ENCODE results near the gene COIL. TPM values are rescaled to one million over a fixed set of nuclear protein-coding genes. Genes with fewer than 3 reads are reported as not detected.

COIL gene
- total RNA-seq, 2 donors from 2014 or later, result 7.3 to 7.9 TPM

GRCh38 chr17:56892333-56892732 lies 68.5 kb downstream of the COIL start:
- no peaks in the 10 kb centered on the region for H3K27me3 ChIP-seq
- H3K27ac ChIP-seq, result no peak overlapping the region
- H3K4me1 ChIP-seq, result no peaks in the 10 kb centered on the region
- H3K36me3 ChIP-seq, result peaks cover 69% of the 10 kb centered on the region
- H3K4me3 ChIP-seq, result no peak overlapping the region
- TF ChIP-seq CTCF (IDR thresholded peaks at IDR 0.05), result no peak
- DNase-seq (ENCODE audit: low spot score), result no peak
- no peaks in the 10 kb centered on the region for H3K9me3 ChIP-seq

DNA sequence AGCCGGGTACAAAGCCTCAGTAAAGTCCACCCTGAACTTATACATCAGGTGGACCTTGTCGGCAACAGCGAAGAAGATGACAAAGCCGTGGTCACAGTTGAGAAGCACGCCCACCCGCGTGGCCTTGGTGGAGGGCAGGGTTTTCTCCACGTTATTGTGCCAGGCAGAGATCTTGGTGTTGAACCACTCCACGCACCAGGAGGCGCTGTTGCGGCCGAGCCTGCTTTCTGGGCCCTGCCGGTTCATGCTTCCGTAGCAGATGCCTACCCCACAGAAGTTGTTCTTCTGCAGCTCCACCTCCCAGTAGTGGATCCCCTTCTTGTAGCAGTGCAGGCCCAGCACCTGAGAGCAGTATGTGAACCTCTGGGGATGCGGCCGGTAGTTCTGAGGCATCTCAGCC lies 69.1 kb downstream of the COIL start:
- no peak for DNase-seq (ENCODE audit: low spot score)
- Histone ChIP-seq H3K36me3 (peaks cover 64% of the 10 kb centered on the region), H3K9me3 (no peaks in the 10 kb centered on the region), H3K4me1 (no peaks in the 10 kb centered on the region), H3K4me3 (no peak overlapping the region), H3K27me3 (no peaks in the 10 kb centered on the region), H3K27ac (no peak overlapping the region)
- TF ChIP-seq CTCF (IDR thresholded peaks at IDR 0.05), result peak; percentile 24 to 52

DNA sequence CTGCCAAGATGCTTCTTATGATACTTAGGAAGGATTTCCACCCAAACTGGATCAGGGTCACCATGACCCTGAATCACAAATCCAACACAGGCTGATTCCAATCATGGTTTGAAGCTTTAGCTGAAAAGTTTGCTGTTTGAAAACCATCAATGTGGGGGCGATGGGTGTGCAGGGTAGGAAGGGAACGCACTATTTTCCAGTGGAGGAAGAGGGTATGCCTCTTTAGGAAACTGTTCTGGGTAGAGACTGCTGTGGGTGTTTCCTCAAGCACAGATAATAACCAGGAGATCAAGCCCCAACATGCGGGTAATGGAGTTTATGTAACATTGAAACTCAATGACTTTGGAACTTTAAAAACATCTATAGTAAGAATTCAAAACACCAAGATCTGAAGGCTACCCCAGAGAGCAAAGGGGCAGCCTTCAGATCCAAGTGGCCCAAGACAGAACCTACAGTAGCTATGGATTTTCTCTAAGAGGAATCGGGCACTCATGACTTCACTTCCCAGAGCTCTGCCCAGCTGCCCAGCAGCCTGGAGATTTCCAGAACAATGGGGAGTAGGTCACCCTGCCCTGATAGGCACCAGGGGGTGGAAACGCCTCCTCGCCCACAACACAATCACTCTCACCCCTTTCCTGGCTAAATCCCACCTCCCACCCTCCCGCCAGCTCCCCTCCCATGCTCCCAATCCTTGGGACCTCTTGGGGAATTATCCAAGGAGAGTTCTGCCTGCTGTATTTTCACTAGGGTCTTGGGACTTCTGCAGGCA lies 69.8 kb downstream of the COIL start:
- peaks cover 59% of the 10 kb centered on the region for H3K36me3 ChIP-seq

GRCh38 chr17:56890390-56890789 lies 70.5 kb downstream of the COIL start:
- H3K36me3 ChIP-seq, result peaks cover 52% of the 10 kb centered on the region
- H3K27ac ChIP-seq, result no peak overlapping the region
- no peak for TF ChIP-seq CTCF (IDR thresholded peaks at IDR 0.05)
- H3K4me3 ChIP-seq, result no peak overlapping the region
- H3K27me3 ChIP-seq, result no peaks in the 10 kb centered on the region
- H3K9me3 ChIP-seq, result no peaks in the 10 kb centered on the region
- no peaks in the 10 kb centered on the region for H3K4me1 ChIP-seq
- DNase-seq (ENCODE audit: low spot score), result no peak

More for the DNA sequence above, 69.8 kb downstream of the COIL start:
- no peak for DNase-seq (ENCODE audit: low spot score)
- Histone ChIP-seq H3K27me3 (no peaks in the 10 kb centered on the region), H3K9me3 (no peaks in the 10 kb centered on the region), H3K4me3 (no peak overlapping the region), H3K27ac (no peak overlapping the region), H3K4me1 (no peaks in the 10 kb centered on the region)
- TF ChIP-seq CTCF (IDR thresholded peaks at IDR 0.05), result no peak

MicroRNAs encoded within 50 kb of the gene (microRNA counts, 767-probe panel; counts per million panel counts)
- microRNA hsa-miR-3614-5p, result 0 to 31.0 counts per million in 2 donors

Other genes with a start within 250 kb of the COIL start
- under 1 TPM in 1 of 2 donors, not detected in 1; 0.51 TPM for gene C17orf67, start 127.1 kb downstream of the COIL start, total RNA-seq
- 1 to 10 TPM; 3.4 to 3.7 TPM for gene DGKE, start 126.9 kb downstream of the COIL start, total RNA-seq
- gene TRIM25, start 47.0 kb downstream of the COIL start, total RNA-seq, result 10 to 100 TPM in 1 of 2 donors, 1 to 10 TPM in 1; 7.5 to 17.6 TPM
- 10 to 100 TPM; 42.3 to 54.2 TPM for gene SCPEP1, start 17.1 kb upstream of the COIL start, total RNA-seq
- gene AKAP1, start 124.2 kb upstream of the COIL start, total RNA-seq, result 100 to 1,000 TPM in 1 of 2 donors, 10 to 100 TPM in 1; 90.4 to 139 TPM

Data from right atrium auricular region (tissue), 2 donors.